ENCODE results near the gene MCL1. TPM values are rescaled to one million over a fixed set of nuclear protein-coding genes. Genes with fewer than 3 reads are reported as not detected.
A peak's percentile ranks its signal among the peaks of the same experiment; 100 is the strongest.

The MCL1 gene
- total and polyA plus RNA-seq, 2 of the 13 experiments (the other 11 are each of a cell fraction or from before 2014, with no cell fraction given): 69.5 to 125 TPM

GRCh38 chr1:150567717-150568593 lies 11.5 kb downstream of the MCL1 start (continued):
- TF ChIP-seq KDM4B (CRISPR knock-in tag; IDR thresholded peaks at IDR 0.05) (no peak), PHF5A (CRISPR knock-in tag; IDR thresholded peaks at IDR 0.05; ENCODE audit: low read depth, unreplicated experiment) (peak; percentile 44), GMEB1 (CRISPR knock-in tag; IDR thresholded peaks at IDR 0.05; ENCODE audit: borderline replicate concordance) (no peak), ZNF281 (CRISPR knock-in tag; IDR thresholded peaks at IDR 0.05; ENCODE audit: borderline replicate concordance) (peak; percentile 92), ZNF207 (IDR thresholded peaks at IDR 0.05; ENCODE audit: borderline replicate concordance) (no peak), MLXIP (CRISPR knock-in tag; IDR thresholded peaks at IDR 0.05; ENCODE audit: borderline replicate concordance) (no peak), HES4 (CRISPR knock-in tag; IDR thresholded peaks at IDR 0.05; ENCODE audit: borderline replicate concordance) (no peak), IRF2 (CRISPR knock-in tag; IDR thresholded peaks at IDR 0.05) (no peak; the same call in 1 of the 2 replicates), ZNF549 (CRISPR knock-in tag; IDR thresholded peaks at IDR 0.05) (no peak), PRPF4 (IDR thresholded peaks at IDR 0.05; ENCODE audit: low read depth, low read length, poor library complexity, severe bottlenecking) (no peak), MLLT10 (CRISPR knock-in tag; IDR thresholded peaks at IDR 0.05) (no peak), ZBTB37 (CRISPR knock-in tag; IDR thresholded peaks at IDR 0.05) (peak; percentile 66; the same call in 1 of the 2 replicates), NR2F6 (IDR thresholded peaks at IDR 0.05) (peak; percentile 57; the same call in 1 of the 2 replicates), NR2F6 (CRISPR knock-in tag; IDR thresholded peaks at IDR 0.05) (peak; percentile 66), AHR (CRISPR knock-in tag; IDR thresholded peaks at IDR 0.05) (no peak), ZBTB7B (CRISPR knock-in tag; IDR thresholded peaks at IDR 0.05) (peak; percentile 81; the same call in 1 of the 2 replicates), KLF16 (CRISPR knock-in tag; IDR thresholded peaks at IDR 0.05) (0 out of 4 replicates have a peak, but pooled peaks of 1 of the 2 experiments have one; percentile 15), FOXP4 (CRISPR knock-in tag; IDR thresholded peaks at IDR 0.05) (peak; percentile 83)
